Stimulated activated CD8-positive, alpha-beta memory T cell treated with anti-CD3 and anti-CD28 coated beads, Interleukin-2, amount 100 ng/mL, for 1 hour (primary cell): ENCODE measurements around the gene CARM1.
A peak's percentile ranks its signal among the peaks of the same experiment; 100 is the strongest.
"Not testable (repeated sequence)": the region's sequence is repeated elsewhere in the genome, so short reads cannot be mapped to it uniquely, and the experiment has no call there.

Experiments used
- DNase-seq, 2 donors: peaks; one replicate each; pipeline ENCODE4 v3.0.0-alpha.2; 2020; ENCODE audit warnings: low read depth in 2 of 2

Gene CARM1

DNA sequence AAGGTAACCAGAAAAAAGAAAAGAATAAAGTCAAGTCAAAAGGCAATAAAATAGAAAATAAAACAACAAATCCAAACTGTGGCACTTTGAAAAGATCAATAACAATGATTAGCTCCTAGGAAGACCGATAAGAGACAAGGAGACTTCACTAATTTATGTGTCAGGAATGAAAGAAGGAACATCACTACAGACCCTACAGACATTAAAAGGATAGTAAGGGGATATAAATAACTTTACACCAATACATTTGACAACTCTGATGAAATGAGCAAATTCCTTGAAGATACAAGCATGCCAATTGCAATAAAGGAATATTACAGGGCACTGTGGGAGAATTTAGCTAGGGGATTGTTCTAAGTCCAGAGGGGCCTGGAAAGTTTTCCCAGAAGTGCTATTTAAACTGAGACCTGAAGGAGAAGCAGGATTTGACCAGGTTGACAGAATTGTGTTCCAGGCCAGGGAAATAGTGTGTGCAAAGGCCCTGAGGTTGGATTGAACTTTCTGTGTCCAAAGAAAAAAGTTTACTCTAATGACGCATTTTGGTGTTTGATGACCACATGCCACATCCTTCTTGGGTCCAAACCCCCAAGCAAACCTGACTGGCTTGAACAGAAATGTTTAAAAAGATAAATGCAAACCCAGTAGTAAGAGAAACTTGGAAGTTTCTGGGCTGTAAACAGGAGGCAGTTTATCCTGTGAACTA is 24.7 kb upstream of the CARM1 start:
- no peak for DNase-seq

DNA sequence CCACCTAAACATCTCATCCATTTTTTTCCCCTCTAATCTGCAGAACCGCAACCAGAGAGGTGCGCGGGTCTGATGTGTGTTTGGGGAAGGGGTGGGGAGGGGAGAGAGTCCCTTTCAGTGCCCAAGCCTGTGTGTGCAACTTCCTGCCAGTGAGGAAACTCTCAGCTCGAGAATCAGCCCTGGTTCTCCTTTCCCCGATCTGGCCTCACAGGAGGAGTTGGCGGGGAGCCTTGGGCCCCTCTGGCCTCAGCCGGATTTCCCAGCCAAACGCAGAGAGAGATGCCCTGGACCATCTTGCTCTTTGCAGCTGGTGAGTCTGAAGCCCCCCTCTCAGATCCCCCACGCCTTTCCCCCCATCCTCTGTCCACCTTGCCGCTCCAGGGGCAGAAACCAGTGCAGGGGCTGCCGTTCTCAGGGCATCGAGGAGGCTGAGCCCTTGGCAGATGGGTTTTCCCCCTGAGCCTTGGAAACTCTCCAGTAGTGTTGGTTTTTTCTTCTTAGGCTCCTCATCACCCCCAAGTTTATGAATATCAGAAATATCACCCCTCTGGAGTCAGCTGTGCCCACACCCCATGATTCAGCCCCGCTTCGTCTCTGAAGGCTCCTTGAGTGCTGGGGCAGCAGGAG is 23.0 kb upstream of the CARM1 start, which contains the start of gene C19orf38:
Gene C19orf38 (plus strand): TSS at position 186 of the 627 bp plus-strand sequence. CDS start 94 bp downstream, at position 280.
- no peak for DNase-seq

DNA sequence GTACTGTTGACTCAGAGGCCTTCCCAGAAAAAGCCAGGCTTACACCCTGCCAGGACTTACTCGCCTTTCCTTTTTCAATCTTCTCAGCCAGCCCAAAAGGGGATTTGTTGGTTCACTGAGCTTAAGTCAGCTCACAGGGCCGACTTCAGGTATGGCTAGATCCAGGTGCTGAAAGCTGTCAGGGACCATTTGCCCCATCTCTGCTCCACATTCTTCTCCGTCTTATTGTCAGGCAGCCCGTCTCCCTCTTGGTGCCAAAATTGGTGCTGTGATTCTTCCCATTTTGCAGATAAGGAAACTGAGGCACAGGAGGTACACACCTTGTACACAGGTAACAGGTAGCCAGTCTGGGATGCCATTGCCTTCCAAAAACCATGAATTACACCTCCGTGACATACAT is 20.7 kb upstream of the CARM1 start:
- no peak for DNase-seq

DNA sequence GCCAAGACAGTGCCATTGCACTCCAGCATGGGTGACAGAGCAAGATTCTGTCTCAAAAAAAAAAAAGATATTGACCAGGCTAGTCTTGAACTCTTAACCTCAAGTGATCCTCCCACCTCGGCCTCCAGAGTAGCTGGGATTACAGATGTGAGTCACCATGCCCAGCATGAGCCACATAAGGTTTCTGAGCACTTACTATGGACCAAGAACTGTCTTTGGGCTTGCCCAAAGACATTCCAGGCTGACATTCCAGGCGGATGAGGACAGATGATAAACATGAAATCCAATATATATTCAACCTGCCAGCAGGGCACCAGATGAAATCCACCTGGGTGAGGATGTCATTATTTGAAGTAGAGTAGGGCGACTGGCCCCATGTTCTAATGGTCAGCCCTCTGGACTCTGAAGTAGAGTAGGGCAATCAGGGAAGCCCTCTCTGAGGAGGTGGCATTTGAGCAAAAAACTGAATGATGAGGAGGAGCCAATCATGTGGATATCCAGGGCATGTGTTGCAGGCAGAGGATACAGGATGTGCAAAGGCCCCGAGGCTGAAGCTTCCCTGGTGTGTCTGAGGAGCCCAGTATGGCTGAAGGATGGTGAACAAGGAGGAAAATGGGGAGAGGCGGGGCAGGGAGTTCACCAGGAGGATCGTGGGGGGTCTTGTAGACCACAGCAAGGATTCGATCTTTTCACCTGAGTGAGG is 19.1 kb upstream of the CARM1 start:
- DNase-seq = no peak

DNA sequence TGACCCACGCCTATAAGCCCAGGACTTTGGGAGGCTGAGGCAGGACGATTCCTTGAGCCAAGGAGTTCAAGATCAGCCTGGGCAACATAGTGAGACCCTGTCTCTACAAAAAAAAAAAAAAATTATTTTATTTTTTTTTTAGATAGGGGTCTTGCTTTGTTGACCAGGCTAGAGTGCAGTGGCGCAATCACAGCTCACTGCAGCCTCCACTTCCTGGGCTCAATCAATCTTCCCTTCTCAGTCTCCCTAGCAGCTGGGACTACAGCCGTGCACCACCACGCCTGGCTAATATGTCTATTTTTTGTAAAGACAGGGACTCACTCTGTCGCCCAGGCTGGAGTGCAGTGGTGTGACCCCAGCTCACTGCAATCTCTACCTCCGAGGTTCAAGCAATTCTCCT is 18.4 kb upstream of the CARM1 start:
- DNase-seq = no peak

DNA sequence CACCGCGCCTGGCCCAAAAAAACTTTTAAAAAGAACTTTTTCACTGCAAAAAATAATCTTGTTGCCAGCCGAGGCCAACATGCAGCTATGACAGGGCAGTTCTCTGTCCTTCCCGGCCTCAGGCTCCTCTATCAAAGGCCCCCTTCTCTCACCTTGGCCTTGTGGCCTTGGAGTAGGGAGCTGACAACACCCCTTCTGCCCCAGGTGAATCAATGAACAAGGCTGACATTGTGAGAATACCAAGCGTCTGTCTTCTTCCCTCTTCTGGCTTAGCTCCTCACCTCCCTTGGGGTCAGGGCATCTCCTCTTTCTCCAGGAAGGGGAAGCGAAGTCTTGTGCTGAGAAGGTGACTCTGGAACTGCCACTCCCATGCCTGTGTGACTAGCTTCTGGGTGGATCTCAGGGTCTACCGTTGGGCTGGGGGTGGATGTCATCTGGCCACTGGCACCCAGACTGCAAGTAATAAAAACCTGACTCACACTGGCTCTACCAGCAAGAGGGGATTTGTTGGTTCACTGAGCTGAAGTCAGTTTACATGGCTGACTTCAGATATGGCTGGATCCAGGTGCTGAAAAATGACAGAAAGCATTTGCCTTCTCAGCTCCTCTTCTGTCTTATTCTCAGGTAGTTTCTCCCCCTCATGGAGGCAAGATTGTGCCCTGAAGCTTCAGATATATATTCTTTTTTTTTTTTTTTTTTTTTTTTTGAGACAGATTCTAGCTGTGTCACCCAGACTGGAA is 16.8 kb upstream of the CARM1 start:
- DNase-seq = no peak

DNA sequence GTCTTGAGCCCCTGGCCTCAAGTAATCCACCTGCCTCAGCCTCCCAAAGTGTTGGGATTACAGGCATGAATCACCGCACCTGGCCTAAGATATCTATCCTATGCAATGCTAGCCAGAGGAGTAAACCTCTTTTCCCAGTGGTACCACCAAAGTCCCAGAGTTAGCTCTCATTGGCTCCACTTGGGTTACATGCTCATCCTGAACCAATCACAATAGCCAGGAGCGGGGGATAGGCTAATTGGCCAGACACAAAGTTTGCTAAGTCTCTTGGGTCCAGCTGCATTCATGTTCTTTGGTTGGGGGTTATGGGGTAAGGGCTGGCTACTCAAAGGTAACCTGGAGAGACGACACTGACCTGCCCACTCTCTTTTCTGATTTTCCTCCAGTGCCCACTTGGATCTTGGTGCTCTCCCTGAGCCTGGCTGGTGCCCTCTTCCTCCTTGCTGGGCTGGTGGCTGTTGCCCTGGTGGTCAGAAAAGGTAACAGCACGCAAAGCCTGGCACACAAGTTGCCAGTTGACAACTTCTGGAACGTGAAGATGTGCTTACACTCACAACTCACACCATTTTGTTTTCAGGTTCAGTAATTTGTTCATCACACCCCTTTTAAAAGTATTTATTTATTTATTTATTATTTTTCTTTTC is 15.4 kb upstream of the CARM1 start:
- no peak for DNase-seq

DNA sequence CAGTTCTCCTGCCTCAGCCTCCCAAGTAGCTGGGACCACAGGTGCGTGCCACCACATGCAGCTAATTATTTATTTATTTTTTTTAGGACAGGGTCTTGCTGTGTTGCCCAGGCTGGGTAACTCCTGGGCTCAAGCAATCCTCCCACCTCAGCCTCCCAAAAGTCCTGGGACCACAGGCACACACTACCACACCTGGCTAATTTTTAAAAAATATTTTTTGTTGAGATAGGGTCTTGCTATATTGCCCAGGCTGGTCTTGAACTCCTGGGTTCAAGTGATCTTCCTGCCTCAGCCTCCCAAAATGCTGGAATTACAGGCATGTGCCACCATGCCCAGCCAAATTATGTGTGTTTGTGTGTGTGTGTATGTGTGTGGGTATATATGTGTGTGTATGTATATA is 14.5 kb upstream of the CARM1 start:
- DNase-seq = not testable (repeated sequence)

DNA sequence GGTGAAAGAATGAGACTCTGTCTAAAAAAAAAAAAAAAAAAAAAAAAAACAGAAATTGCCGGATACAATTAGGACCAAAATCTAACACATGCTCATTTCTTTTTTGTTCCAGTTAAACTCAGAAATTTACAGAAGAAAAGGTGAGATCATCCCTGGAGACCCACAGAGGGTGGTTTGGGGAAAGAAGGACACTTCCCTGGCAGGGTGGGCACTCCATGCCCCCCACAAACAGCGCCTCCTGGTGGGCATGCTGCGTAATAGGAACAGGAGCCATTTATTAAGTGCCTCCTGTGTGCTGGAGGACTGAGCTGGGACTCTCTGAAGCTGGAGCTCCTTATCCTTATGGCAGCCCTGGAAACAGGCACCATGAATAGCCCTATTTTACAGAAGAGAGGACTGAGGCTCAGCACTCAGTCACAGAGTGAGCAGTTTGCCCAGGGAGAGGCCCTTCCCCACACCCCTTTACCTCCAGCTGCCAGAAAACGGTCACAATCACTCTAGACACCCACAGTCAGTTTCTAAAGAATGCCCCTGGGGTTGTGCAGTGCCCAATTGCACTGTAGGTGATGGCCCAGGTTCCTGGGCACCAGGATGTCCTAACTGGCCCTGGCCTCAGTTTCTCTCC is 13.0 kb upstream of the CARM1 start:
- no peak for DNase-seq

DNA sequence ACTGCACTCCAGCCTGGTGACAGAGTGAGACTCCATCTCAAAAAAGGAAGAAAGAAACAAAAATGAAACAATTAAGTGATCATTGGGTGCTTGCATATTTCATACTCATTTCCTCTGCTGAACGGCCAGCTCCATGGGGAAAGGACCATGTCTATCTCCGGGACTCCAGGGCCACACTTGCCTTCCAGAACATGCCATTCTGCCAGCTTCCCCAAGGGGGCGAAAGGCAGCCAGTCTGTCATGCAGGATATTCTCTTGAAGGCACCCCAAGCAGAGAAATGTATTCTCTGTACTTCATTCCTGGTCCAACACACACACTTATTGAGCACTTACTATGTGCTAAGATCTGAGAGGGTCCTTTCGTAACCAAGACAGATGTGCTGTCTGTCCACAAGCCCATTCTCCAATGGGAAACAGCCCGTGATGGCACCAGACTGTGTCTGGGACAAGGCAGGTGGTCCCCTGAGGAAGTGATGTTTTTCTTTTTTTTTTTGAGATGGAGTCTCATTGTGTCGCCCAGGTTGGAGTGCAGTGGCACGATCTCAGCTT is 10.2 kb upstream of the CARM1 start:
- DNase-seq = no peak

DNA sequence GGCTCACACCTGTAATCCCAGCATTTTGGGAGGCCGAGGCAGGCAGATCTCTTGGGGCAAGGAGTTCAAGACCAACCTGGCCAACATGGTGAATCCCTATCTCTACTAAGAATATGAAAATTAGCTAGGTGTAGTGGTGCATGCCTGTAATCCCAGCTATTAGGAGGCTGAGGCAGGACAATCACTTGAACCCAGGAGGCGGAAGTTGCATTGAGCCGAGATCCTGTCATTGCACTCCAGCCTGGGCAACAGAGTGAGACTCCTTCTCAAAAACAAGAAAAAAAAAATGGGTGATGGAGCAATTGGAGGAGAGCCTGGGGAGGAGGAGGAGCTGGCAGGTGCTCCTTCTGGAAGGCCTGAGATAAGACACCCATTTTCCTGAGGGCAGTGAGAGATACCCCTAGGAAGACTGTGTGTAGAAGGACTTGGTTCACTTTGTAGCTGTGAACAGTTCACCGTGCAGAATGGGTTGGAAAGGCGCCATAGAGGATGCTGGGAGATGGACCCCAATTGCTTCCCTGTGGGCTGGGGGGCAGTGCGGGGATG is 8.7 kb upstream of the CARM1 start:
- DNase-seq = no peak

DNA sequence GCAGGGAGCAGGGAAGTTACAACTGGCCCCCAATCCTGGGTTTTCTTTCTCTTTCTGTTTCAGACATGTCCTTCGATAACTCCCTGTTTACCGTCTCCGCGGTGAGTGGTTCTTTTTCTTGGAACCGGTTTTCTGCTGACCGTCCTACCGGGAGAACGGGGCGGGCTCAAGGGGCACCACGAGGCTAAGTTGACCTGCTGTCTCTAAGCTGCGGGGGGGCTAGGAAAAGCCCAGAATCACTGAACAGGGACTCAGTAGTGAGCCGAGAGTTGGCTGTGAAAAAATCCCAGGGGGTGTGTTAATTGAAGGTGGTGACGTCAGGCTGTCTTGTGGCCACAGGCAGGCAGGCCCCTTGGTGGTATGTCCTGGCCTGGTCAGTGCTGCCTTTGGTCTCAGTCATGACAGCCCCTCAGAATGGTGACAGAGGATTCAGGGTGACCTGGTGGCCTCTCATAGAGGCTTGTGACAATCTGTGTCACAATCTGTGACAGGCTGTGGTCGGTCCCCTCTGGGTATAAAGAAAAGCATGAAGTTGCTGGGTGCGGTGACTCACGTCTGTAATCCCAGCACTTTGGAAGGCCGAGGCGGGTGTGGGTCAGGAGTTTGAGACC is 8.1 kb upstream of the CARM1 start:
- DNase-seq = no peak

DNA sequence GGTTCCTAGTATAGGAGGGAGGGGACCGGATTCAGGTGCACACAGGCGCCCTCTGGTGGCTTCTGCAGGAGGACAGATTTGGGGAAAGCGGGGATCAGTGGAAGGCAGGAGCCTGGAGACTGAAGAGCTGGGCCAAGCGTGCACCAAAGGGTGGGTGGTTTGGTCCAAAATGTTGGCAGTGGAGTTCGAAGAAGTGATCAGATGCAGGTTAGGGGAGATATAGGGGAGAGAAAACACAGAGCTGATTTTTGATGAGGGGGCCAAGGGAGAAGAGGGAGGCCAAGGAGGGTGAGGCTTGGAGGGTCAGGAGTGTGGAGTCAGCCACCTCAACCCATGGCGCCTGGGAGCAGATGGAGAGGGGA is 6.8 kb upstream of the CARM1 start:
- peak; percentile 48 to 65 for DNase-seq

DNA sequence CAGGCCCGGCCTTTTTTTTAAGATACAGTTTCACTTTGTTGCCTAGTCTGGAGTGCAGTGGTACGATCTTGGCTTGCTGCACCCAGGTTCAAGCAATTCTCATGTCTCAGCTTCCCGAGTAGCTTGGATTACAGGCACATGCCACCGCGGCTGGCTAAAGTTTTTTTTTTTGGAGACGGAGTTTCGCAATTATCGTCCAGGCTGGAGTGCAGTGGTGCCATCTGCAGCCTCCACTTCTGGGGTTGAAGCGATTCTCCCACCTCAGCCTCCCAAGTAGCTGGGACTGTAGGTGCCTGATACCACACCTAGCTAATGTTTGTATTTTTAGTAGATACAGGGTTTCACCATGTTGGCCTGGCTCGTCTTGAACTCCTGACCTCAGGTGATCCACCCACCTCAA is 4.9 kb upstream of the CARM1 start:
- DNase-seq = no peak

DNA sequence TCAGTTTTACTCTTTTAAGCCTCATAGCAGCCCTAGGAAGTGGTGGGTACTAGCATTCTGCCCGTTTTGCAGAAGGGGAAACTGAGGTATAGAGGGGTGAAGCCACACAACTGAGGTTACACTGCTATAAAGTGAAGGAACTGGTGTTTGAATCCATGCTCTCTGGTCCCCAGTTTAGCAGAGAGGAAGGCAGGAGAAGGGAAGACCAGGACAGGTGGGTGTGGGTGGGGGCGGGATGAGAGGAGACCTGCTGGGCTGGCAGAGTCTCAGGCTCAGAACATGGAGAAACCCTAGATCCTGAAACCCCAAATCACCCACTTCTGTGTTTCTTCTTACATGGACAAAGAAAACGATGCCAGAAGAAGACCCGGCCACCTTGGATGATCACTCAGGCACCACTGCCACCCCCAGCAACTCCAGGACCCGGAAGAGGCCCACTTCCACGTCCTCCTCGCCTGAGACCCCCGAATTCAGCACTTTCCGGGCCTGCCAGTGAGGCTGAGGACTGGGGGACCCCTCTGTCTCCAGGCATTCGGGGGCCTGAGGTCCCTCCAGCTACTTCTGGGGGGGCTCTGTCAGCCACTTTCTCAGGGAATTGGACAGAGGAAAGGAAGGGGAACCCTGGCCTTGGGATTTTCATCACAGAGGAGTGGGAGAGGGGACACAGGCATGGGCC is 2.3 kb upstream of the CARM1 start:
- no peak for DNase-seq

DNA sequence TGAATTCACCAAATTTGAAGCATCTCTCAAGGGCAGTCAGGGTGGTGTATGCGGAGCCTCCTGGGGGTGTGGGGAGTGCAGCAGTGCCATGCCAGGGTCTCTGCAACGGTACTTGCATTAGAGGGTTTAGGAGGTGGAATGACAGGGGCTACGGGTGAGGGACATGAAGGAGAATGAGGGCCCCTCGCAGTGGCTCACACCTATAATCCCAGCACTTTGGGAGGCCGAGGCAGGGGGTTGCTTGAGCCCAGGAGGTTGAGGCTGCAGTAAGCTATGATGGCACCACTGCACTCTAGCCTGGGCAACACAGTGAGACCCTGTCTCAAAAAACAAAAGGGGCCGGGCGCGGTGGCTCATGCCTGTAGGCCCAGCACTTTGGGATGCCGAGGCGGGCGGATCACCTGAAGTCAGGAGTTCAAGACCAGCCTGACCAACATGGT is 1.5 kb upstream of the CARM1 start:
- not testable (repeated sequence) for DNase-seq

DNA sequence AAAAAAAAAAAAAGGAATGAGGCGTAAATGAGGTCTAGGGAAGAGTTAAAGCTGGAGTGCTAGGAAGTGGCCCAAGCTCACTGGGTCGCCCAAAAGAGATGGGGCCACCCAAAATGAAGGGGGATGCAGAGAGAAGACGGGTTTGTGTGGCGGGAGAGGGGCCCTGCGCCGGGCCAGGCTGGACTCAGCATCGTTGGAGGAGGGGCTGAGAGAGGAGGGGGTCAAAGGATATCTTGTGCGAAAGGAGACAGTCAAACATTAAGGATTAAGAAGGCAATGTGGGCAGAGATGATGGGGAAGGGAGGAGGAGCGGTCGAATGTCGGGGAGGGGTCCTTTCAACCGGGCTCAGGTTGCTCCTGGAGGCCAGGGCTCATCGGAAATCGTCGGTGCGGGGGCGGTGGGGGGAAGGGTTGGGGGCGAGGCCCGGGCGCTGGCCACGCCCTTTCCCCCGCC is 825 bp upstream of the CARM1 start:
- DNase-seq = no peak

DNA sequence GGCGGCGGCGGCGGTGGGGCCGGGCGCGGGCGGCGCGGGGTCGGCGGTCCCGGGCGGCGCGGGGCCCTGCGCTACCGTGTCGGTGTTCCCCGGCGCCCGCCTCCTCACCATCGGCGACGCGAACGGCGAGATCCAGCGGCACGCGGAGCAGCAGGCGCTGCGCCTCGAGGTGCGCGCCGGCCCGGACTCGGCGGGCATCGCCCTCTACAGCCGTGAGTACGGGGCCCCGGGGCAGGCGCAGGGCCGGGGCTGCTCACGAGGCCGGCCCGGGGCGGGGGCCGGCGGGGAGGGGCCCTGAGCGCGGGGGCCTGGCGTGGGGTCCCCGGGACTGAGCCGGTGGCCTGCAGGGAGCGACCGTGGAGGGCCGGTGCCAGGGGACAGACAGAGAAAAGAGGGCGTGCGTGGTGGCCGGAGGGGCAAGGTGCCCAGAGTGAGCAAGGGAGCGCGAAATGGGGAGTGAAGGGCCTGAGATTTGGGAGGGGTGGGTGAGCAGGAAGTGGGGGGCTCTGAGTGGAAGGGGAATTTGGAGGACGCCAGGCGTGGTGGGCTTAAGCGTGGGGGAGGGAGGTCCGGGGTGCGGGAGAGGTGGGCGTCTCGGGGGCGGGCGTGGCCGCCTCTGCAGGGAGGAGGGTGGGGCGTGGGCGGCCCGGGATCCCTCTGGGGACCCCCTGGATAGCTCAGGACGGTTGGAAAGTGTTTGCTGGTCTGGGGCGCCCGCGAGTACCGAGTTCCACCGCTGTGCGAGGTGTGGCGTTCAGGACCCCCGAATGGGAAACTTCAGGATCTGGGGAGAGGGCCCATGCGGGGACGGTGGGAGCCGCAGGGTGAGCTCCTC is 575 bp downstream of the CARM1 start:
- DNase-seq = no peak
